Thyroid gland (tissue), 4 donors: Measurements from ENCODE around the gene RNF217.
"Not testable (repeated sequence)": the region's sequence is repeated elsewhere in the genome, so short reads cannot be mapped to it uniquely, and the experiment has no call there.

Experiments
- POLR2A ChIP-seq, 2 donors: fragments of 450-650 bp; IDR thresholded peaks; one replicate each; pipeline ENCODE4 v1.6.1; 2017; ENCODE audit warnings: antibody characterized with exemption in 2 of 2, mild to moderate bottlenecking in 2 of 2, moderate library complexity in 1 of 2
- TF ChIP-seq, protein P1 (sequence below), 6 experiments: fragments of 200-600 bp in 3 of 6; fragments of 450-650 bp in 3 of 6; sonication (generic) in 3 of 6; IDR thresholded peaks; one replicate each; pipeline ENCODE4 v1.5.1; 2016 to 2019; ENCODE audit warnings: antibody characterized with exemption in 6 of 6, mild to moderate bottlenecking in 2 of 6, inconsistent platforms in 1 of 6, moderate library complexity in 1 of 6

DNA sequence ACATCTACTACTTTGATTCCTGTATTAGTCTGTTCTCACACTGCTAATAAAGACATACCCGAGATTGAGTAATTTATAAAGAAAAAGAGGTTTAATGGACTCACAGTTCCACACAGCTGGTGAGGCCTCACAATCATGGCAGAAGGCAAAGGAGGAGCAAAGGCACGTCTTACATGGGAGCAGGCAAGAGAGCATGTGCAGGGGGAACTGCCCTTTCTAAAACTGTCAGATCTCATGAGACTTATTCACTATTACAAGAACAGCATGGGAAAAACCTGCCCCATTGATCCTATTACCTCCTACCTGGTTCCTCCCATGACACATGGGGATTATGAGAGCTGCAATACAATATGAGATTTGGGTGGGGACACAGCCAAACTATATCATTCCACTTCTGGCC is 42.5 kb upstream of the RNF217 start:
- TF ChIP-seq, protein P1, sequence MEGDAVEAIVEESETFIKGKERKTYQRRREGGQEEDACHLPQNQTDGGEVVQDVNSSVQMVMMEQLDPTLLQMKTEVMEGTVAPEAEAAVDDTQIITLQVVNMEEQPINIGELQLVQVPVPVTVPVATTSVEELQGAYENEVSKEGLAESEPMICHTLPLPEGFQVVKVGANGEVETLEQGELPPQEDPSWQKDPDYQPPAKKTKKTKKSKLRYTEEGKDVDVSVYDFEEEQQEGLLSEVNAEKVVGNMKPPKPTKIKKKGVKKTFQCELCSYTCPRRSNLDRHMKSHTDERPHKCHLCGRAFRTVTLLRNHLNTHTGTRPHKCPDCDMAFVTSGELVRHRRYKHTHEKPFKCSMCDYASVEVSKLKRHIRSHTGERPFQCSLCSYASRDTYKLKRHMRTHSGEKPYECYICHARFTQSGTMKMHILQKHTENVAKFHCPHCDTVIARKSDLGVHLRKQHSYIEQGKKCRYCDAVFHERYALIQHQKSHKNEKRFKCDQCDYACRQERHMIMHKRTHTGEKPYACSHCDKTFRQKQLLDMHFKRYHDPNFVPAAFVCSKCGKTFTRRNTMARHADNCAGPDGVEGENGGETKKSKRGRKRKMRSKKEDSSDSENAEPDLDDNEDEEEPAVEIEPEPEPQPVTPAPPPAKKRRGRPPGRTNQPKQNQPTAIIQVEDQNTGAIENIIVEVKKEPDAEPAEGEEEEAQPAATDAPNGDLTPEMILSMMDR (IDR thresholded peaks at IDR 0.05) = not testable (repeated sequence)
- not testable (repeated sequence) for TF ChIP-seq POLR2A (IDR thresholded peaks at IDR 0.05)
